22Rv1 (cell line): ENCODE measurements around the gene SETDB1.

Source experiments
- H3K27ac ChIP-seq: fragments of 450-650 bp; 2 replicates; pipeline ENCODE4 v1.5.1; 2017
- ZFX ChIP-seq: fragments of 450-650 bp; IDR thresholded peaks from 2 replicates; pipeline ENCODE4 v1.6.1; 2017; ENCODE audit warnings: antibody characterized with exemption, borderline replicate concordance
- TF ChIP-seq, protein P1 (sequence below): fragments of 450-650 bp; IDR thresholded peaks from 2 replicates; pipeline ENCODE4 v1.5.1; 2017; ENCODE audit warnings: mild to moderate bottlenecking

SETDB1 gene

DNA sequence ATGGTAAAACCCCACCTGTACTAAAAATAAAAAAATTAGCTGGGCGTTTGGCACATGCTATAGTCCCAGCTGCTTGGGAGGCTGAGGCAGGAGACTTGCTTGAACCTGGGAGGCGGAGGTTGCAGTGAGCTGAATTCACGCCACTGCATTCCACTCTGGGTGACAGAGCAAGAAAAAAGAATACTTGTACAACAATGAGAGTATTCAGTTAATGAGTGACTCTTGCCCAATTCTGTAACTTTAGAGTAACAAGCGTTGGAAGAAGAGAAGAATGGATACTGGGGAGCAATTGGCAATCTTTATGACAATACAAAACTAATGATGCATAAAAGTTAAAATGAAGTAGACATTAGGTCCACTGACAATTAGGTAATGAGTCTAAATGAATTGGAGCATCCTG is 66.5 kb downstream of the SETDB1 start:
- TF ChIP-seq, protein P1, sequence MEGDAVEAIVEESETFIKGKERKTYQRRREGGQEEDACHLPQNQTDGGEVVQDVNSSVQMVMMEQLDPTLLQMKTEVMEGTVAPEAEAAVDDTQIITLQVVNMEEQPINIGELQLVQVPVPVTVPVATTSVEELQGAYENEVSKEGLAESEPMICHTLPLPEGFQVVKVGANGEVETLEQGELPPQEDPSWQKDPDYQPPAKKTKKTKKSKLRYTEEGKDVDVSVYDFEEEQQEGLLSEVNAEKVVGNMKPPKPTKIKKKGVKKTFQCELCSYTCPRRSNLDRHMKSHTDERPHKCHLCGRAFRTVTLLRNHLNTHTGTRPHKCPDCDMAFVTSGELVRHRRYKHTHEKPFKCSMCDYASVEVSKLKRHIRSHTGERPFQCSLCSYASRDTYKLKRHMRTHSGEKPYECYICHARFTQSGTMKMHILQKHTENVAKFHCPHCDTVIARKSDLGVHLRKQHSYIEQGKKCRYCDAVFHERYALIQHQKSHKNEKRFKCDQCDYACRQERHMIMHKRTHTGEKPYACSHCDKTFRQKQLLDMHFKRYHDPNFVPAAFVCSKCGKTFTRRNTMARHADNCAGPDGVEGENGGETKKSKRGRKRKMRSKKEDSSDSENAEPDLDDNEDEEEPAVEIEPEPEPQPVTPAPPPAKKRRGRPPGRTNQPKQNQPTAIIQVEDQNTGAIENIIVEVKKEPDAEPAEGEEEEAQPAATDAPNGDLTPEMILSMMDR: no peak
- TF ChIP-seq ZFX: no peak
- H3K27ac ChIP-seq: no peak overlapping the region

DNA sequence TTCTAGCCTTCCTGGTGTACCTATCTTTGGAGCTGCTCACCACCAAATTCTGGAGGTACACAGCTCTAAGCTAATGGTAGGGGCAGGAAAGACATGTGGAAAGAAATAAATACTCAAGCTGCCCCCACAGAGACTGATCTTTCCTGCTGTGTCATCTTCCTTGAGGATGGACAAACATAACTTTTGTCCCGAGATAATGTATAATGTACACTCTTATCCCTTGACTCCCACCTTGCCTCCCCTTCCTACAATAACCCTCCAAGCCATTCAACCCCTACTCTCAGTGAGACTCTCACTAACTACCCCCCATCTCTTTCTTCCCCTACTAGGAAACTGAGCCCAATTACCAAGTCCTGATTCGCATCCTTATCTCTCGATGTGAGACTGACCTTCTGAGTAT is 68.1 kb downstream of the SETDB1 start:
- no peak overlapping the region for H3K27ac ChIP-seq
- TF ChIP-seq, protein P1: no peak
- no peak for TF ChIP-seq ZFX

DNA sequence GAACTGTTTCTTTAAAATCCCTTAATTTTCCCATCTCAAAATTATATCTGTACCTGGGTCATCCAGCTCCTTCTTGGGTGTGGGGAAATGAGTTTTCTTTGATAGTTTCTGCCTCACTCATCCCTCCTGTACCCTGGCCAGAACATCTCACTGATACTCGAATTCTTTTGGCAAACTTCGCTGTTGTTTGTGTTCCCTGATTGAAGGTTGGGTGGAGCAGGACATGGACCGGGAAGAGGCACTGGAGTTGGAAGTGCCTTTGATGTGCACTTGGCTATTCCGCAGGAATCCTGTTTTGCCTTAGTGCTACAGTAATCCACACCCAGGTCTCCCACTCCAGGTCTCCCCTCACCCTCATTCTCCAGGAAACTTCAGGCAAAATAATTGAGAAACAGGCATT is 69.3 kb downstream of the SETDB1 start:
- no peak for TF ChIP-seq ZFX
- TF ChIP-seq, protein P1: no peak
- H3K27ac ChIP-seq: no peak overlapping the region

DNA sequence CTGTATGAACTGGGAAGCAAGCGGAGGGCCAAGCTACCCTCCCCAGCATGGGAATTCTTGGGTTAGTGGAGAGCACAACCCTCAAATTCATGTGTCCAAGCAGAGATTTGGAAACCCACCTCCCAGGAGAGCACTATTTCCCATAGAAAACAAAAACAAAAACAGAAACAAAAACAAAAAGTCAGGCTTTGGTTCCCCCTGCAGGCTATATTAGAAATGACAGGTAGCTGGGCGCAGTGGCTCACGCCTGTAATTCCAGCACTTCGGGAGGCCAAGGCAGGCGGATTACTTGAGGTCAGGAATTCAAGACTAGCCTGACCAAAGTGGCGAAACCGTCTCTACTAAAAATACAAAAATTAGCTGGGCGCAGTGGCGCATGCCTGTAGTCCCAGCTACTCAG is 69.7 kb downstream of the SETDB1 start:
- TF ChIP-seq, protein P1: peak; percentile 93
- no peak for TF ChIP-seq ZFX
- H3K27ac ChIP-seq: no peak overlapping the region

DNA sequence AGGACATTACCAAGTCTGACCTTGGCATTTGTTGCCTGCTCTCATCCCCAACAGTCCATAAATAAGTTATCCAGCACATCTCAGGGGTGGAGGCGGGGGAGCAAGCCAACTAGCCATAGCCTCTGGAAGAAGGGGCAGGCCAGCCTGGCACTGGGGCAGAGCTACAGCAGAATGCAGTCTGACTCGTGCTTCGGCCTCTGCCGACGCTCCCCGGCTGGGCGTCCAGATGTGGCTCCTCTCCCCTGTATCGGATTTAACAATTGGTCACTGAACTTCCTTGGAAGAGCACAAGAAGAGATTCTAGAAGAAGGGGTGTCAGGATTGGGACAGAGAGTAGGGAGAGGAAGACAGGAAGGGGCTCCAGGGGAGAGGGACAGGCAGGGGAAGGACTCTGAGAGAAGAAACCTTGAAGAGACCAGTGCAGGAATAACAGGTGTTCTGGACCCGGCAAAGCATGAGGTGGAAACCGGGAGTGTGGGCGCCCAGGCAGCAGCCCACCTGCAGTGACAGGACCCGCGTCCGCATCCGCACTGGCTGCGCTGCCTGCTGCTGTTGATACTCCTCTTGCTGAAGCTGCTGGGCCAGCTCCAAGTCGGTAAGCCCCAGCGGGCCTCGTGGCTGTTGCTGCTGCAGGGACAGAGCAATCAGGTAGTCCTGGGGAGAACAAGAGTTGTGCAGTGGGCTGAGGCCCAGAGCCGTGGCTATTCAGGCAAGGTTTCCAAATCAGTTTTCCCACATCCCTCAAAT is 71.1 kb downstream of the SETDB1 start:
- no peak for TF ChIP-seq ZFX
- TF ChIP-seq, protein P1: no peak
- no peak overlapping the region for H3K27ac ChIP-seq

DNA sequence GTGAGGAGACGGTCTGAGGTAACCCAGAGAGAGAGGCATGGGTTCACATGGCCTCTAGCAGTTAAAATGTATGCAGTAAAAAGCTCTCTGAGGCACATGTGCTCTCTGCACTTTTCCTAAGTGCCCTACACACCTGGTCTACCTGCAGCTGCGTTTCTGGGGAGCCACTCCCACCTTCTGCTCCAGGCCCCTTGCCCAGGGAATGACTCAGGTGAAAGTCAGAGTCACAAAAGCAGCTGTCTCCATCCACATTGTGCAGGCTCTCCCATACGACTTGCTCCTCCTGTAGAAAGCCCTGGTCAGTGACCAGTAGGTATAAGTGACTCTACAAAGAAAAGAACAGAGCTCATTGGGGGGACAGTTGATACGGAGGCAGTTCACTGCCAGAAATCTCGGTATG is 71.8 kb downstream of the SETDB1 start:
- TF ChIP-seq, protein P1: no peak
- TF ChIP-seq ZFX: no peak
- no peak overlapping the region for H3K27ac ChIP-seq

DNA sequence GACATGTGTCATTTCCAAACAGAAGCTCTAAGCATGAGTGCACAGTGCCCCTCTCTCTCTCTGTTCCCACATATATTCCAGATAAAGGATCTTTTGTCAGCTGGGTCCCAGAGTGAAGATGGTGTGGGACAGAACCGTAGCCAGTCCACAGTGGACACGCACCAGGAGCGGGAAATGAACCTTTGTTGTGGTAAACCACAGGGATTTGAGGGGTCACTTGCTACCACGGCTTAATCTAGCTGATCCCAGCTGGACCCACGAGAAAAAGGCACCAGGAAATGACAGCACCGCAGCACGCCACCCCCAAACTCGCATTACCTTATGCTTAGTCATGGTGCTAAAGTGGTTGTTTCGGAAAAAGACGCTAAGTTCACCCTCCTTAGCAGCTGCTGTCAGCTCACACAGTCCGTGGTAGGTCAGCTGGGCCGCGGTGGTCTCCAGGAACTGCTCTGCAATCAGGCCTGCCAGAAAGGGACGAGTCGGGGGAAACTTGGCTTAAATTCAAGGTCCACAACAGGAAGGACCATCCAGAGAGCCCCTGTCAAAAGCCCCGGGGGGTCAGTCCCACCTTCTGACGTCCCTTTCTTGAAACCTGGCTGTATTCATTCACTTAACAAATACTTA is 73.0 kb downstream of the SETDB1 start:
- no peak overlapping the region for H3K27ac ChIP-seq
- TF ChIP-seq, protein P1: no peak
- no peak for TF ChIP-seq ZFX
